ENCODE results near the gene C12orf57. TPM values are rescaled to one million over a fixed set of nuclear protein-coding genes. Genes with fewer than 3 reads are reported as not detected.
A peak's percentile ranks its signal among the peaks of the same experiment; 100 is the strongest.

C12orf57 gene
- total RNA-seq, 1 donor from 2014 or later = 197 TPM

- peaks cover 53% of the 10 kb centered on the region for H3K36me3 Mint-ChIP-seq (ENCODE audit: low read depth)
- no peaks in the 10 kb centered on the region for H3K9me3 Mint-ChIP-seq
- peaks cover 12% of the 10 kb centered on the region for H3K4me1 Mint-ChIP-seq (ENCODE audit: low read depth)
- no peak overlapping the region for H3K4me3 Mint-ChIP-seq
- intact Hi-C loops (cut with micrococcal nuclease) = no loop called here
- no peak for DNase-seq (ENCODE audit: low spot score)
- no peak overlapping the region for H3K27ac Mint-ChIP-seq
- no peaks in the 10 kb centered on the region for H3K27me3 Mint-ChIP-seq (ENCODE audit: insufficient read depth)
These were observed 33.8 kb downstream of the C12orf57 start for GRCh38 chr12:6977653-6978052.

- no peak overlapping the region for H3K27ac Mint-ChIP-seq
- no peaks in the 10 kb centered on the region for H3K27me3 Mint-ChIP-seq (ENCODE audit: insufficient read depth)
- H3K4me3 Mint-ChIP-seq = no peak overlapping the region
- H3K36me3 Mint-ChIP-seq (ENCODE audit: low read depth) = peaks cover 57% of the 10 kb centered on the region
- peaks cover 7% of the 10 kb centered on the region for H3K4me1 Mint-ChIP-seq (ENCODE audit: low read depth)
- intact Hi-C loops (cut with micrococcal nuclease) = no loop called here
- no peak for DNase-seq (ENCODE audit: low spot score)
- no peaks in the 10 kb centered on the region for H3K9me3 Mint-ChIP-seq
These were observed 34.4 kb downstream of the C12orf57 start for GRCh38 chr12:6978188-6978587.

GRCh38 chr12:6978611-6979011 lies 34.8 kb downstream of the C12orf57 start:
- H3K27ac Mint-ChIP-seq = peak overlapping the region; percentile 13
- H3K4me3 Mint-ChIP-seq = no peak overlapping the region
- peaks cover 6% of the 10 kb centered on the region for H3K4me1 Mint-ChIP-seq (ENCODE audit: low read depth)

GRCh38 chr12:6979021-6979420 lies 35.2 kb downstream of the C12orf57 start:
- no peak for DNase-seq (ENCODE audit: low spot score)
- Mint-ChIP-seq H3K36me3 (ENCODE audit: low read depth) (peaks cover 56% of the 10 kb centered on the region), H3K27me3 (ENCODE audit: insufficient read depth) (no peaks in the 10 kb centered on the region), H3K4me3 (no peak overlapping the region), H3K4me1 (ENCODE audit: low read depth) (peaks cover 1% of the 10 kb centered on the region), H3K27ac (peak overlapping the region; percentile 13), H3K9me3 (no peaks in the 10 kb centered on the region)
- intact Hi-C loops (cut with micrococcal nuclease) = no loop called here

More at GRCh38 chr12:6978611-6979011, 34.8 kb downstream of the C12orf57 start:
- Mint-ChIP-seq H3K9me3 (no peaks in the 10 kb centered on the region), H3K36me3 (ENCODE audit: low read depth) (peaks cover 57% of the 10 kb centered on the region), H3K27me3 (ENCODE audit: insufficient read depth) (no peaks in the 10 kb centered on the region)
- intact Hi-C loops (cut with micrococcal nuclease) = no loop called here
- DNase-seq (ENCODE audit: low spot score) = no peak

GRCh38 chr12:6979453-6979852 lies 35.6 kb downstream of the C12orf57 start:
- intact Hi-C loops (cut with micrococcal nuclease) = no loop called here
- H3K4me3 Mint-ChIP-seq = no peak overlapping the region
- peaks cover 54% of the 10 kb centered on the region for H3K36me3 Mint-ChIP-seq (ENCODE audit: low read depth)
- H3K9me3 Mint-ChIP-seq = no peaks in the 10 kb centered on the region
- no peaks in the 10 kb centered on the region for H3K27me3 Mint-ChIP-seq (ENCODE audit: insufficient read depth)
- DNase-seq (ENCODE audit: low spot score) = no peak
- H3K27ac Mint-ChIP-seq = no peak overlapping the region
- H3K4me1 Mint-ChIP-seq (ENCODE audit: low read depth) = no peaks in the 10 kb centered on the region

DNA sequence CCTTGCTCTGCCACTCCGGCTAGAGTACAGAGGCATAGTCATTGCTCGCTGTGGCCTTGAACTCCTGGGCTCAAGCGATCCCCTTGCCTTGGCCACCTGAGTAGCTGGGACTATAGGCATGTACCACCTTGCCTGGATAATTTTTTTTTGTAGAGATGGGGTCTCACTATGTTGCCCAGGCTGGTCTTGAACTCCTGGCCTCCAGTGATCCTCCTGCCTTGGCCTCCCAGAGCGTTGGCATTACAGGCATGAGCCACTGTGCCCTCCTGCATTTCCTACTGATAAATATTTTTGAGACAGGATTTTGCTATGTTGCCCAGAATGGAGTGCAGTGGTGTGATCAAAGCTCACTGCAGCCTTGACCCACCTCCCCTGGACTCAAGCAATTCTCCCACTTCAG lies 36.3 kb downstream of the C12orf57 start:
- H3K27ac Mint-ChIP-seq = no peak overlapping the region
- intact Hi-C loops (cut with micrococcal nuclease) = no loop called here
- H3K36me3 Mint-ChIP-seq (ENCODE audit: low read depth) = peaks cover 51% of the 10 kb centered on the region
- H3K27me3 Mint-ChIP-seq (ENCODE audit: insufficient read depth) = no peaks in the 10 kb centered on the region
- no peak overlapping the region for H3K4me3 Mint-ChIP-seq
- no peaks in the 10 kb centered on the region for H3K9me3 Mint-ChIP-seq
- no peaks in the 10 kb centered on the region for H3K4me1 Mint-ChIP-seq (ENCODE audit: low read depth)
- DNase-seq (ENCODE audit: low spot score) = no peak

DNA sequence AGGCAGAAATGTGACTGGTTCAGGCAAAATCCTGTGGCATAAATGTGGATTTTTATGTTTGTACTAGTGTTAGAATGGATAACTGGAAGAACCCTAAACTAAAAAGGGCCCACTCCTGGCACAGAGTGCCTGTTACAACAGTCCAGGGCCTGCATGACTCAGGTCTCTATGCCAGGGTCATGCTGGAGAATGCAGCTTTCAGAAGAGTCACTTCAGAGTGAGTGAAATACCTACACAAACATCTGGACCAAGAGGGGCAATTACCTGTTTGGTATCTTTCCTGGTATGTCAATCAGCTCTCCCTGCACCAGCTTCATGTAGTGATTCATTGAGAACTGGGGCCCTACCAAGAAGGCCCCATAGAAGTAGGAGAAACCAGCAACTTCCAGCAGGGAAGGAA lies 36.9 kb downstream of the C12orf57 start:
- H3K27ac Mint-ChIP-seq = no peak overlapping the region
- intact Hi-C loops (cut with micrococcal nuclease) = no loop called here
- no peaks in the 10 kb centered on the region for H3K4me1 Mint-ChIP-seq (ENCODE audit: low read depth)
- peaks cover 45% of the 10 kb centered on the region for H3K36me3 Mint-ChIP-seq (ENCODE audit: low read depth)
- no peak overlapping the region for H3K4me3 Mint-ChIP-seq
- H3K9me3 Mint-ChIP-seq = no peaks in the 10 kb centered on the region
- H3K27me3 Mint-ChIP-seq (ENCODE audit: insufficient read depth) = no peaks in the 10 kb centered on the region
- DNase-seq (ENCODE audit: low spot score) = no peak

DNA sequence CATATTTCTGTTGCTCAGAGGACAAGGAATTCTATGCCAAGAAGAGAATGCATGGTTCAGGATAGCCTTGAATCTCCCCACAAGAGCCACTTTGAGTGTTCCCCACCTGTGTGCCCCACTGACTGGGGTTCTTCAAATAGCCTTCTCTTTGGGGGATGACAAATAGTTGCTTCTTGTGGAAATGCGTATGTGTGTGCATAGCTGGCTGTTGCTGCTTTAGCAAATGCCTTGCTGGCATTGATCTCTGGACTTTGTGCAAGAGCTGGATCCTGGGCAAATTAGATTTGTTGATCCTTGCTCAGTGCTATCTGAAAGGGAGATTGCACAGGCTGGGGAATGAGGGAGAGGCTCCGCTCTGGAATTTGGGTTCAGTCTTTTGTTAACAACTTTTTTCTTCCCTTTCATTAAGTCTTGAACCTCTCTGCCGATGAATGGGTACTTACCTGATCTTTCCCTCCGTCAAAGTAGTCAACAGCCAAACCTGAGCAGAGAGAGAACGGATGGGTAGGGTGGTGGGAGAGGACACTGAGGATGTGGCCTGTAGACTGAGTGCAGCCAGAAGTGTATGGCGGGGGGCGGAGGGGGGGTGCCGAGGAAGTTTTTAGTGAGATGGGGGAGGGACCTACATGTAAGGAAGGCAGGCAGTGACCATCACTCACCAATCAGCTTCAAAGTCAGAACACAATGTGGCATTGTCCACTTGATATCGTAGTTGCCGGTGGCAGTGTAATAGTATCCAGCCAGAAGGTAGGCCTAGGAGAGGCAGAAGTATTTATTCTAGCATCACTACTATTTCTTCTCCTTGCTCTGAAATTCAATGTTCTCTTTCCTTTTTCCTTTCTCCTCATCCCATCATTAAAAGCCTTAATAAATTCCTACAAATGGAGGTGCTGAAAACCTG lies 37.6 kb downstream of the C12orf57 start:
- DNase-seq (ENCODE audit: low spot score) = no peak
- no peak overlapping the region for H3K27ac Mint-ChIP-seq
- peaks cover 43% of the 10 kb centered on the region for H3K36me3 Mint-ChIP-seq (ENCODE audit: low read depth)
- no peak overlapping the region for H3K4me3 Mint-ChIP-seq
- H3K27me3 Mint-ChIP-seq (ENCODE audit: insufficient read depth) = no peaks in the 10 kb centered on the region
- no peaks in the 10 kb centered on the region for H3K4me1 Mint-ChIP-seq (ENCODE audit: low read depth)
- H3K9me3 Mint-ChIP-seq = no peaks in the 10 kb centered on the region
- intact Hi-C loops (cut with micrococcal nuclease) = no loop called here

DNA sequence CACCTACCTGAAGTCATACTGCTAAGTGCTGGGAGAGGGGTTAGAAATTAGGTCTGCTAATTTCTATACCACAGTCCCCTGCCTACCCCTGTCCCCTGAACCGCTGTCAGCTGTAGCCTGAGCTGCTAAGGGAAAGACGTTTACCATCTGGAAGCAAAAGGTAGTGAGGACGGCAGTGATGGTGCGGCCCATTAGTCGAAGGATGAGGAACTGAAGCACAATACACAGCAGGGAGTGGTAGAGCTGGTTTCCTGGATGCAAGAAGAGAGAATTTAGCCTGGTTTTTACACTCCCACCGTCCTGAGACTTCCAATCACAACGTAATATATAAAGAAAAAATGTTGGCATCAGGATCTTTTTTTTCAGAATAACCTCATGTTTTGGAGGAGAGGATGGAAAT lies 38.7 kb downstream of the C12orf57 start:
- H3K36me3 Mint-ChIP-seq (ENCODE audit: low read depth) = peaks cover 37% of the 10 kb centered on the region

DNA sequence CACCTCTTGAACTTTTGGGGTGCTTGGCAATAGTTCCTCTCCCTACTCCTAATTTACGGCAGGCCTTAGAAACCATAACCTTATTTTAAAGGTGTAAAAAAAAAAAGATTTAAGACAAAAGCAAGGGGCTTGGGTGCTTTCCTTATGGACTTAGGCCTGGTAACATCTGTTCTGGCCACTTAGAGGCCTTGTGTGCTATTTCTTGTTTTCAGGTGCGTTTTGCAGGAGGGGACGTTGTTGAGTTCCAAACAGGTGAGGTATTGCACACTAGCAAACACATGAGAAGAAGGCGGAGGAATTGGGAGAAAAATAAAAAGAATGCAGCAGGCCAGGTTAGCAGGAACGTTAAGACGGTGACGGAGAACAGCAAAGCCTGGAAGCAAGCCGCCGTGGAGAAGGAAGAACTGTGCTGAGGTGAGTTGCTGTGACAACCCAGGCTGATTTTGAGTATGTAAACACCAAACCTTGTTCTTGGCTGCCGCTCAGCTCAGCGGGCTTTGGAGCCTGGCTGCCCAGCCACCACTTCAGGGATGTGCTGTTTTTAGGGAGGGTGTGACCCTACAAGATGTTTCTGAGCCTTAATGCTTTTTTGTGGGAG lies 44.2 kb downstream of the C12orf57 start:
- intact Hi-C loops (cut with micrococcal nuclease) = no loop called here
- H3K27ac Mint-ChIP-seq = no peak overlapping the region
- H3K36me3 Mint-ChIP-seq (ENCODE audit: low read depth) = peaks cover 20% of the 10 kb centered on the region
- H3K4me3 Mint-ChIP-seq = no peak overlapping the region
- DNase-seq (ENCODE audit: low spot score) = no peak
- no peaks in the 10 kb centered on the region for H3K27me3 Mint-ChIP-seq (ENCODE audit: insufficient read depth)
- H3K4me1 Mint-ChIP-seq (ENCODE audit: low read depth) = no peaks in the 10 kb centered on the region
- no peaks in the 10 kb centered on the region for H3K9me3 Mint-ChIP-seq

More for the DNA sequence above, 38.7 kb downstream of the C12orf57 start:
- Mint-ChIP-seq H3K9me3 (no peaks in the 10 kb centered on the region), H3K4me1 (ENCODE audit: low read depth) (no peaks in the 10 kb centered on the region), H3K4me3 (no peak overlapping the region), H3K27me3 (ENCODE audit: insufficient read depth) (no peaks in the 10 kb centered on the region), H3K27ac (no peak overlapping the region)
- no peak for DNase-seq (ENCODE audit: low spot score)
- intact Hi-C loops (cut with micrococcal nuclease) = no loop called here

Other genes starting within 250 kb of the C12orf57 start
- gene PIANP, start 243.2 kb upstream of the C12orf57 start, total RNA-seq = 0.07 and 0.08 TPM in 2 replicates
- 34.6 and 36.2 TPM in 2 replicates for gene COPS7A, start 220.0 kb upstream of the C12orf57 start, total RNA-seq
- 159 and 161 TPM in 2 replicates for gene MLF2, start 190.9 kb upstream of the C12orf57 start, total RNA-seq
- gene PTMS, start 177.7 kb upstream of the C12orf57 start, total RNA-seq = 247 and 262 TPM in 2 replicates
- gene LAG3, start 171.5 kb upstream of the C12orf57 start, total RNA-seq = 268 and 275 TPM in 2 replicates
- 311 TPM in 2 replicates for gene CD4, start 154.5 kb upstream of the C12orf57 start, total RNA-seq
- 0.29 and 0.32 TPM in 2 replicates for gene GPR162, start 122.2 kb upstream of the C12orf57 start, total RNA-seq
- gene P3H3, start 115.6 kb upstream of the C12orf57 start, total RNA-seq = 3.5 and 4.0 TPM in 2 replicates
- gene GNB3, start 103.1 kb upstream of the C12orf57 start, total RNA-seq = 1.6 and 1.7 TPM in 2 replicates
- gene CDCA3, start 92.7 kb upstream of the C12orf57 start, total RNA-seq = 27.2 and 32.5 TPM in 2 replicates
- 116 and 127 TPM in 2 replicates for gene USP5, start 91.9 kb upstream of the C12orf57 start, total RNA-seq
- gene TPI1, start 76.5 kb upstream of the C12orf57 start, total RNA-seq = 1,427 and 1,438 TPM in 2 replicates
- 3.4 and 4.7 TPM in 2 replicates for gene SPSB2, start 70.7 kb upstream of the C12orf57 start, total RNA-seq
- 5.3 and 5.6 TPM in 2 replicates for gene LRRC23, start 39.2 kb upstream of the C12orf57 start, total RNA-seq
- gene ENO2, start 29.4 kb upstream of the C12orf57 start, total RNA-seq = 147 and 156 TPM in 2 replicates
- gene ATN1, start 16.1 kb upstream of the C12orf57 start, total RNA-seq = 70.8 and 71.2 TPM in 2 replicates
- not detected in 2 replicates for gene RNU7-1, start 206 bp upstream of the C12orf57 start, total RNA-seq
- gene PTPN6, start 7.3 kb downstream of the C12orf57 start, total RNA-seq = 332 and 341 TPM in 2 replicates
- 456 and 469 TPM in 2 replicates for gene PHB2, start 26.6 kb downstream of the C12orf57 start, total RNA-seq
- gene EMG1, start 26.9 kb downstream of the C12orf57 start, total RNA-seq = 132 and 134 TPM in 2 replicates
- gene LPCAT3, start 74.5 kb downstream of the C12orf57 start, total RNA-seq = 27.9 and 30.0 TPM in 2 replicates
- 1.6 and 2.4 TPM in 2 replicates for gene C1S, start 116.7 kb downstream of the C12orf57 start, total RNA-seq
- 1.7 and 2.0 TPM in 2 replicates for gene C1R, start 148.4 kb downstream of the C12orf57 start, total RNA-seq
- gene C1RL, start 165.2 kb downstream of the C12orf57 start, total RNA-seq = 21.5 and 21.8 TPM in 2 replicates
- gene RBP5, start 184.9 kb downstream of the C12orf57 start, total RNA-seq = 0.51 TPM in 1 of 2 replicates, not detected in the other
- 48.5 and 50.8 TPM in 2 replicates for gene CLSTN3, start 186.3 kb downstream of the C12orf57 start, total RNA-seq
- 39.9 and 42.4 TPM in 2 replicates for gene PEX5, start 245.7 kb downstream of the C12orf57 start, total RNA-seq

Measured in activated T-helper 1 cell treated with anti-CD3 and anti-CD28 coated beads, Interleukin-12 subunit alpha, Interleukin-12 subunit beta, Interleukin-2, Interleukin-4 antibody, amounts not matched to agents 30 ng/mL and 10 ng/mL and 1 ng/mL, durations not matched to agents 14 hours and 24 hours and 36 hours (primary cell).